BE2C (cell line): ENCODE measurements around the gene ZNRF3.

ENCODE experiments used
- DNase-seq: peaks from one replicate; pipeline ENCODE4 v3.0.0-alpha.2; 2020
- H3K27me3 ChIP-seq: fragments of 250-450 bp; sonication (Bioruptor Pico); 2 replicates; pipeline ENCODE4 v1.5.1; 2020; ENCODE audit warnings: mild to moderate bottlenecking
- H3K36me3 ChIP-seq: fragments of 250-450 bp; sonication (Bioruptor Pico); 2 replicates; pipeline ENCODE4 v1.5.1; 2020; ENCODE audit warnings: mild to moderate bottlenecking
- H3K4me1 ChIP-seq: fragments of 250-450 bp; sonication (Bioruptor Pico); 2 replicates; pipeline ENCODE4 v1.5.1; 2020
- H3K4me3 ChIP-seq: 2 replicates; pipeline ENCODE4 v1.5.1; 2011; ENCODE audit warnings: low read depth, low read length
- H3K9me3 ChIP-seq: fragments of 250-450 bp; sonication (Bioruptor Pico); 2 replicates; pipeline ENCODE4 v1.5.1; 2020
- TF ChIP-seq, protein P1 (sequence below): IDR thresholded peaks from 2 replicates; pipeline ENCODE4 v1.5.1; 2012; ENCODE audit warnings: mild to moderate bottlenecking, low read depth, low read length

The ZNRF3 gene

DNA sequence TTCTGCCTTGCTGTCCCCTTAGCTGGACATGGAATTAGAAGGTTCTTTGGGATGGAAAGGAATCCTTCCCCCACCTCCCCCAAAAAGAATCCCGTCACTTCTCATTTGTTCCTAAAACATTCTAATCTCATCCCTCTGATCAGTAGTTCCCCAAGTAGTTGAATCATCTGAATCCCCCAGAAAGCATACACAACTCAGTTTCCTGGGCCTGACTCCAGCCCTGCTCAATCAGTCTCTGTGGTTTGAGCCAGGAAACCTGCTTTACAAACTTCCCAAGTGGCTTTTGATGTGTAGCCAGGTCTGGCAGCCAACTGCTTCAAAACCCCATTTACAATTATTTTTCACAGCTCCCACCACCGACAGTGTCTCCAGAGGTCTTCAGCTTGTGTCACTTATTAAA is 158.0 kb downstream of the ZNRF3 start:
- Histone ChIP-seq H3K27me3 (no peaks in the 10 kb centered on the region), H3K9me3 (no peaks in the 10 kb centered on the region), H3K36me3 (peaks cover 10% of the 10 kb centered on the region), H3K4me3 (no peak overlapping the region), H3K4me1 (no peaks in the 10 kb centered on the region)
- no peak for DNase-seq
- TF ChIP-seq, protein P1, sequence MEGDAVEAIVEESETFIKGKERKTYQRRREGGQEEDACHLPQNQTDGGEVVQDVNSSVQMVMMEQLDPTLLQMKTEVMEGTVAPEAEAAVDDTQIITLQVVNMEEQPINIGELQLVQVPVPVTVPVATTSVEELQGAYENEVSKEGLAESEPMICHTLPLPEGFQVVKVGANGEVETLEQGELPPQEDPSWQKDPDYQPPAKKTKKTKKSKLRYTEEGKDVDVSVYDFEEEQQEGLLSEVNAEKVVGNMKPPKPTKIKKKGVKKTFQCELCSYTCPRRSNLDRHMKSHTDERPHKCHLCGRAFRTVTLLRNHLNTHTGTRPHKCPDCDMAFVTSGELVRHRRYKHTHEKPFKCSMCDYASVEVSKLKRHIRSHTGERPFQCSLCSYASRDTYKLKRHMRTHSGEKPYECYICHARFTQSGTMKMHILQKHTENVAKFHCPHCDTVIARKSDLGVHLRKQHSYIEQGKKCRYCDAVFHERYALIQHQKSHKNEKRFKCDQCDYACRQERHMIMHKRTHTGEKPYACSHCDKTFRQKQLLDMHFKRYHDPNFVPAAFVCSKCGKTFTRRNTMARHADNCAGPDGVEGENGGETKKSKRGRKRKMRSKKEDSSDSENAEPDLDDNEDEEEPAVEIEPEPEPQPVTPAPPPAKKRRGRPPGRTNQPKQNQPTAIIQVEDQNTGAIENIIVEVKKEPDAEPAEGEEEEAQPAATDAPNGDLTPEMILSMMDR: no peak

DNA sequence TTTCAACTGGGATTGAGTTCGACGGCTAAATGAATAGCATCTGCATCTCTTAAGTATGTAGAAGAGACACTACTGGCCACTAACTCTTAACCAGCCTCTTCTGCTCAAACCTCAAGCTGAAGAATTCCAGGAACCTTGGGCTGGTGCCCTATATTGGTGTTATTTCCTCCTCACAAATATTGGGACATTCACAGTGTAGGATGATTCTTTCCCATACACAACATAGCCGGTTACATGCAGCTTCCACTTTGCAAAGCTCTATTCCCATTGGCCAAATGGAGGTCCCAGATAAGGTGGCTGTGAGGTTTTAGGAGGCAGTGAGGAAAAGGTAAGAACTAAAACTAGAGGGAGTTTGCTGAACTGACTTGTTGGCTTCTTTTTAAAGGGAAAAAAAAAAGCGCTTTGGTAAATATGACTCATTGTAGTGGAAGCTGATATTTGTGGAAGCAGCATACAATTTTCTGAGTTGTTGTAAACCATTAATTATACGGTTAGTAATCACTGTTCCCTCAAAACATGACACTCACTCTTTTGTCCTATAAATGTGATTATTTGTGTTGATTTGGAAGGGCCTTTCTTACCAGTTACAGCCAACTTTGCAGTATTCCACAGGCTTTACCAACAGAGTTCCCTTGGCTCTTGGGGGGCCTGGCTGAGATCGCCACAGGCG is 160.7 kb downstream of the ZNRF3 start:
- TF ChIP-seq, protein P1: no peak
- H3K27me3 ChIP-seq: no peaks in the 10 kb centered on the region
- H3K4me3 ChIP-seq: no peak overlapping the region
- no peaks in the 10 kb centered on the region for H3K9me3 ChIP-seq
- DNase-seq: no peak
- H3K4me1 ChIP-seq: no peaks in the 10 kb centered on the region
- peaks cover 13% of the 10 kb centered on the region for H3K36me3 ChIP-seq

DNA sequence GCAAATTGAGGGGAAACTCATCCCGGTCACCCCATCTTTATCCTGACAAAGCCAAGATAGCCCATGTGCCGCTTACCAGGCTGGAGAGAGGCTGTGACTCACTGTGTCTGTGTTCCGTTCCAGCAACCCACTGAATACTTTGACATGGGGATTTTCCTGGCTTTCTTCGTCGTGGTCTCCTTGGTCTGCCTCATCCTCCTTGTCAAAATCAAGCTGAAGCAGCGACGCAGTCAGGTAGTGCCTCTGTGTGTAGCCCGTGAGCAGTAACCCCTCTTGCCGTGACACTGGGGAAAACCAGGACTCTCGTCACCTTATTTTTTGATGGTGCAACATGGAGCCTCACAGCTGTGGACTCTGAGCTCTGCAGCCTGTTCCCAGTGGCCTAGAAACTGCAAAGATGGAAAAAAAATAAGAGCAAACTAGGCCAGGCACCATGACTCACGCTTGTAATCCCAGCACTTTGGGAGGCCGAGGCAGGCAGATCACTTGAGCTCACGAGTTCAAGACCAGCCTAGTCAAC is 161.3 kb downstream of the ZNRF3 start:
- no peaks in the 10 kb centered on the region for H3K27me3 ChIP-seq

DNA sequence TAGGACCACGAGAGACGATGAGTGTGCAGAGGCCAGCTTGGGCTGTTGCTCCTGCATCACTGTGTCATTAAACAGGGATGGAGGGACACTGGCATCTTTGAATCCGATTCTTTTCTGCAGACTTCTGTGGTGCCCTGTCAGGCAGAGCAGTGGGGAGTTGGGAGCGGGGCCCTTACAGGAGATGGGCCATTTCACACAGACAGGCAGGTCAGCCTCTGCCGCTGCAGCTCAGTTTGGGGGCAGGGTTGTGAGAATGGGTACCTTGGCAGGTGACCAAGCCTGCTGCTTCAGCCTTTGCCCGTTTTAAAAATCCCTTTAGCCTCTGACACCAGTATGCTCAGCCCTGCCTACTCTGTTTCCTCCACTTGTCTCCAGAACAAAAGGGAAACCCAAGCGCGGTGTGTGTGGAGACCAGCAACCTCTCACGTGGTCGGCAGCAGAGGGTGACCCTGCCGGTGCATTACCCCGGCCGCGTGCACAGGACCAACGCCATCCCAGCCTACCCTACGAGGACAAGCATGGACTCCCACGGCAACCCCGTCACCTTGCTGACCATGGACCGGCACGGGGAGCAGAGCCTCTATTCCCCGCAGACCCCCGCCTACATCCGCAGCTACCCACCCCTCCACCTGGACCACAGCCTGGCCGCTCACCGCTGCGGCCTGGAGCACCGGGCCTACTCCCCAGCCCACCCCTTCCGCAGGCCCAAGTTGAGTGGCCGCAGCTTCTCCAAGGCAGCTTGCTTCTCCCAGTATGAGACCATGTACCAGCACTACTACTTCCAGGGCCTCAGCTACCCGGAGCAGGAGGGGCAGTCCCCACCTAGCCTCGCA is 165.7 kb downstream of the ZNRF3 start:
- DNase-seq: no peak
- H3K4me3 ChIP-seq: no peak overlapping the region
- no peaks in the 10 kb centered on the region for H3K4me1 ChIP-seq
- TF ChIP-seq, protein P1: no peak
- no peaks in the 10 kb centered on the region for H3K27me3 ChIP-seq
- H3K9me3 ChIP-seq: no peaks in the 10 kb centered on the region
- H3K36me3 ChIP-seq: peaks cover 24% of the 10 kb centered on the region

More for the DNA sequence above, 161.3 kb downstream of the ZNRF3 start:
- no peaks in the 10 kb centered on the region for H3K9me3 ChIP-seq
- H3K4me3 ChIP-seq: no peak overlapping the region
- peaks cover 20% of the 10 kb centered on the region for H3K36me3 ChIP-seq
- TF ChIP-seq, protein P1: no peak
- no peak for DNase-seq
- no peaks in the 10 kb centered on the region for H3K4me1 ChIP-seq

DNA sequence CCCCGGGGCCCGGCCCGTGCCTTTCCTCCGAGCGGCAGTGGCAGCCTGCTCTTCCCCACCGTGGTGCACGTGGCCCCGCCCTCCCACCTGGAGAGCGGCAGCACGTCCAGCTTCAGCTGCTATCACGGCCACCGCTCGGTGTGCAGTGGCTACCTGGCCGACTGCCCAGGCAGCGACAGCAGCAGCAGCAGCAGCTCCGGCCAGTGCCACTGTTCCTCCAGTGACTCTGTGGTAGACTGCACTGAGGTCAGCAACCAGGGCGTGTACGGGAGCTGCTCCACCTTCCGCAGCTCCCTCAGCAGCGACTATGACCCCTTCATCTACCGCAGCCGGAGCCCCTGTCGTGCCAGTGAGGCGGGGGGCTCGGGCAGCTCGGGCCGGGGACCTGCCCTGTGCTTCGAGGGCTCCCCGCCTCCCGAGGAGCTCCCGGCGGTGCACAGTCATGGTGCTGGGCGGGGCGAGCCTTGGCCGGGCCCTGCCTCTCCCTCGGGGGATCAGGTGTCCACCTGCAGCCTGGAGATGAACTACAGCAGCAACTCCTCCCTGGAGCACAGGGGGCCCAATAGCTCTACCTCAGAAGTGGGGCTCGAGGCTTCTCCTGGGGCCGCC is 166.4 kb downstream of the ZNRF3 start:
- Histone ChIP-seq H3K36me3 (peaks cover 20% of the 10 kb centered on the region), H3K4me3 (no peak overlapping the region), H3K4me1 (no peaks in the 10 kb centered on the region), H3K9me3 (no peaks in the 10 kb centered on the region), H3K27me3 (no peaks in the 10 kb centered on the region)
- TF ChIP-seq, protein P1: no peak
- no peak for DNase-seq

DNA sequence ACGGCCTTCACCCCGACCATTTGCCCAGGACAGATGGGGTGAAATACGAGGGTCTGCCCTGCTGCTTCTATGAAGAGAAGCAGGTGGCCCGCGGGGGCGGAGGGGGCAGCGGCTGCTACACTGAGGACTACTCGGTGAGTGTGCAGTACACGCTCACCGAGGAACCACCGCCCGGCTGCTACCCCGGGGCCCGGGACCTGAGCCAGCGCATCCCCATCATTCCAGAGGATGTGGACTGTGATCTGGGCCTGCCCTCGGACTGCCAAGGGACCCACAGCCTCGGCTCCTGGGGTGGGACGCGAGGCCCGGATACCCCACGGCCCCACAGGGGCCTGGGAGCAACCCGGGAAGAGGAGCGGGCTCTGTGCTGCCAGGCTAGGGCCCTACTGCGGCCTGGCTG is 167.1 kb downstream of the ZNRF3 start:
- no peak for DNase-seq
- H3K4me1 ChIP-seq: no peaks in the 10 kb centered on the region
- no peak overlapping the region for H3K4me3 ChIP-seq
- H3K27me3 ChIP-seq: no peaks in the 10 kb centered on the region
- H3K36me3 ChIP-seq: peaks cover 19% of the 10 kb centered on the region
- H3K9me3 ChIP-seq: no peaks in the 10 kb centered on the region
- TF ChIP-seq, protein P1: no peak
